ENCODE results near the gene CLMN.
"Not testable (repeated sequence)": the region's sequence is repeated elsewhere in the genome, so short reads cannot be mapped to it uniquely, and the experiment has no call there.

The CLMN gene

DNA sequence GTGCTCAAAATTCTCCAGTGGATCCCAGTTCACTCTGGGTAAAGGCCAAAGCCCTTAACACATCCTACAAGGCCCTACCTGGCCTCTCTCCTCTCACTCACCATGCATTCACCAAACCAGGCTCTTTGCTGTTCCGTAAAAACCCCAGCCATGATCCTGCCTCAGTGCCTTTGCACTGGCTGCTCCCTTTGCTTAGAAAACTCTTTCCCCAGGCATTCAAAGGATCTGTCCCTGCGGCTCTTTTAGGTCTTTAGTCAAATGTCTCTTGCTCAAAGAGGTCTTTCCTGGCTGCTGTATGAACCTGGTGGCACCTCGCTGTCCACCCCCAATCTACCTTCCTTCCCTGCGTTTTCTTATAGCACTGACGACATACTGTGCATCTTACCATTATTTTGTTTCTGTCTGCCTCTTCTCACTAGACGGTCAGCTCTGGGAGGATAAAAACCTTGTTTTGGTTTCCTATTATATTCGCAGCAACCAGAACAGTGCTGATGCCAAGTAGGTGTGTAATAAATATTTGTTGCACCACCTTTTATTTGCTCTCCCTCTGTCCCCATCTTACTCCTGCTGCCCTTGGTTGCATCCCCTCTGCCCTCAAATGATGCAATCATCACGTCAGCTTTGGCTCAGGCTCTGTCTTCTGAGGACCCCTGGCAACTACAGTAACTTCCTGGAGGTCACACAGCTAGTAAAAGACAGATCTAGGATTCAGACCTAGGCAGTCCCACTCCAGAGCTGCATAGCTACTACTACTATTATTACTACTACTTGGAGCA, 138.6 kb downstream of the CLMN start:
- Mint-ChIP-seq H3K36me3 (peaks cover 11 to 22% of the 10 kb centered on the region in 2 donors), H3K9me3 (no peaks in the 10 kb centered on the region), H3K27me3 (peaks cover 0 to 15% of the 10 kb centered on the region in 2 donors), H3K27ac (no peak overlapping the region), H3K4me1 (peaks cover 8 to 10% of the 10 kb centered on the region in 2 donors), H3K4me3 (no peak overlapping the region)
- DNase-seq (no peak), ATAC-seq (replicated peaks) (no peak)

DNA sequence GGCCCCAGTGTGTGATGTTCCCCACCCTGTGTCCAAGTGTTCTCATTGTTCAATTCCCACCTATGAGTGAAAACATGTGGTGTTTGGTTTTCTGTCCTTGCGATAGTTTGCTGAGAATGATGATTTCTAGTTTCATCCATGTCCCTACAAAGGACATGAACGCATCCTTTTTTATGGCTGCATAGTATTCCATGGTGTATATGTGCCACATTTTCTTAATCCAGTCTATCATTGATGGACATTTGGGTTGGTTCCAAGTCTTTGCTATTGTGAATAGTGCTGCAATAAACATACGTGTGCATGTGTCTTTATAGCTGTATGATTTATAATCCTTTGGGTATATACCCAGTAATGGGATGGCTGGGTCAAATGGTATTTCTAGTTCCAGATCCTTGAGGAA, 144.0 kb downstream of the CLMN start:
- H3K4me3 Mint-ChIP-seq; H3K27ac Mint-ChIP-seq; ATAC-seq (replicated peaks); H3K4me1 Mint-ChIP-seq; H3K27me3 Mint-ChIP-seq; H3K9me3 Mint-ChIP-seq; DNase-seq: not testable (repeated sequence)
- H3K36me3 Mint-ChIP-seq: peaks cover 4 to 13% of the 10 kb centered on the region in 2 donors

DNA sequence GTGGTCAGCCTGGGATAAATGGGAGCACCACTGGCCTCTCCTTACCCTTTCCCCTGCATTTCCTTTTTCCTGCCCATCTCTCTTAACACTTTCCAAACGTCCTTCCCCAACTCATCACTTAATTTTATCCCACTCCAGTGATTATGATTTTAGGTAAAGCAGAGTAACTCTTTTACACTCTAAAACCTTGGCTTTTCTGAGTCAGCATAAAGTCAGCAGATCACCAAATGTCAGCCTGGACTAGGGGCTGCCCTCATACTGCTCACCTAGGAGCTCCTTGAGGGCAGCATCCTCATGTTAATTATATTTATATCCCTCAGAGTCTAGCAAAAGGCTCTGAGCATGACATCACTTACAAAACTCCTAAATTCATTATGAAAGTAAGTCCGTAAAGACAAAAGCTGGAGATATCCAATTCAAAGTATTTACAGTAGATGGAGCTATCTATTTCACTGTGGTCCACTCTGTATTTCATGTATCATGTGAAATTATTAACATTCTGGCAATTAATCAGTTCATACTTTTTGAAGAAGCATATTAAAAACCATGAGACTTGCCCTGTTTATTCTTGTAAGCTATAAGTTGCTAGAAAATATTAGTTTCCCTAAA, 145.4 kb downstream of the CLMN start:
- DNase-seq: no peak
- Mint-ChIP-seq H3K4me1 (peaks cover 4 to 7% of the 10 kb centered on the region in 2 donors), H3K36me3 (peaks cover under 1 to 4% of the 10 kb centered on the region in 2 donors), H3K9me3 (no peaks in the 10 kb centered on the region), H3K4me3 (no peak overlapping the region), H3K27ac (no peak overlapping the region), H3K27me3 (no peaks in the 10 kb centered on the region)
- no peak for ATAC-seq (replicated peaks)

DNA sequence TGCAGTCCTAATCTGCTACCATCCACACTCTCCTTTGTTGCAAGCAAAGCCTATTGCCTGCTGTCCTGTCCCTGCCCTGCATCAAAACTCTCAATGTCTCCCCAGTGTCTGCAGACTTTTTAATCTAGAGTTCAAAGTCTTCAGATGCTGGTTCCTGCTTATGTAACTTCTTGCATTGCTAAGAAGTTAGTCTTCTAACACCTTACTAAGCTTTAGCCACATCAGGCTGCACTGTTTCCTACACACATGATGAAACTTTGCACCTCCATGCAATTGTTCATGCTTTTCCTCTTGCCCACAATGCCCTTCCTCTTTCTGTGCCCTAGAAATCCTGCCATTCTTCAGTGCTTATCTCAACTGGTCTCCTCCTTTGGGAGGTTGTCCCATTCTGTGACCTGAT, 146.2 kb downstream of the CLMN start:
- no peak overlapping the region for H3K27ac Mint-ChIP-seq
- H3K4me3 Mint-ChIP-seq: no peak overlapping the region
- DNase-seq (no peak), ATAC-seq (replicated peaks) (no peak)
- H3K36me3 Mint-ChIP-seq: no peaks in the 10 kb centered on the region
- peaks cover 4 to 7% of the 10 kb centered on the region in 2 donors for H3K4me1 Mint-ChIP-seq
- H3K9me3 Mint-ChIP-seq: no peaks in the 10 kb centered on the region
- H3K27me3 Mint-ChIP-seq: no peaks in the 10 kb centered on the region

DNA sequence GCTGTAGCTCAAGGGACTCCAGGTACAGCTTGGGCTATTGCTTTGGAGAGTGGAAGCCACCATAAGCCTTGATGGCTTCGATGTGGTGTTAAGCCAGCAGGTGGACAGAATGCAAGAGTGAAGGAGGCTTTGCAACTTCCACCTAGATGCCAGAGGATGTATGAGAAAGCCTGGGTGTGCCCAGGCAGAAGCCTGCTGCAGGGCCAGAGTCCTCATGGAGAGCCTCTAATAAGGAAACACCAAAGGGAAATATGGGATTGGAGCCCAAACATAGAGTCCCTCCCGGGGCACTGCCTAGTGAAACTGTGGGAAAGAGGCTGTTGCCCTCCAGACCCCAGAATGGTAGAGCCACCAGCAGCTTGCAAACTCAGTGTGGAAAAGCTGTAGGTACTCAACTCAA, 152.5 kb downstream of the CLMN start:
- Mint-ChIP-seq H3K27me3 (no peaks in the 10 kb centered on the region), H3K27ac (no peak overlapping the region), H3K4me1 (peaks cover 8 to 14% of the 10 kb centered on the region in 2 donors), H3K36me3 (peaks cover 3 to 20% of the 10 kb centered on the region in 2 donors), H3K9me3 (peaks cover 13% of the 10 kb centered on the region in 2 donors), H3K4me3 (no peak overlapping the region)
- ATAC-seq (replicated peaks) (no peak), DNase-seq (no peak)

DNA sequence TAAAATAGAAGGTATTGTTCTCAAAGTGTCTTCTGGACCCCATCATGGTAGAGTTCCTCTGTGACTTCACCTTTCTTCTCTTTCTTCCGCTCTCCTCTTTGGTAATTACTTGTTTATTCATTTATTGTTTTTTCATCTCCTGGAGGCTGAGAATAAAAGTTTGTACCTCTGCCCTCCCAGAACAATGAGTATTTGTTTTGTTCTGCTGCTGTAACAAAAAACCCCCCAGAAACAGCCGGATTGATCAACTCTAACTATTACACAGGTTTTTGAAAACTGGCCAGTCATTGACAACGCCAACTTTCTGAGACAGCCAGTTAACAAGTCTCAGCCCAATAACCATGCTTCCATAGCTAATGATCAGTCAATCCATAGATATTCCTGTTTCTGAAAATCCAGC, 154.2 kb downstream of the CLMN start:
- Mint-ChIP-seq H3K4me1 (peaks cover 12 to 14% of the 10 kb centered on the region in 2 donors), H3K27me3 (no peaks in the 10 kb centered on the region), H3K9me3 (peaks cover 13% of the 10 kb centered on the region in 2 donors), H3K27ac (no peak overlapping the region), H3K4me3 (no peak overlapping the region), H3K36me3 (peaks cover 5 to 24% of the 10 kb centered on the region in 2 donors)
- DNase-seq (no peak), ATAC-seq (replicated peaks) (no peak)

DNA sequence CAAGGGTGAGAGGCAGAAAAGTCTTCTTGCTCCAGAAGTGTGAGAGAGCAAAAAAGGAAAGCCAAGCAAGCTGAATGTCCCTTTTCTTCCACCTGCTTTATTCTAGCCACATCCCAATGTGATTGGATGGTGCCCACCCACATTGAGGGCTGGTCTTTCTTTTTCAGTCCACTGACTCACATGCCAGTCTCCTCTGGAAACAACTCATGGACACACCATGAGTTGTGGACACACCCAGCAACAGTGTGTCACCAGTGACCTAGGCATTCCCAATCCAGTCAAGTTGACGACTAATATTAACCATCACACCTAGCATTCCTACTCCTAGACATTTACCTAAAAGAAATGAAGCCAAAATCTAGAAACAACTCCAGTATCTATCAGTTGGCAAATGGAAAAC, 155.2 kb downstream of the CLMN start:
- H3K4me1 Mint-ChIP-seq: peaks cover 12 to 14% of the 10 kb centered on the region in 2 donors
- H3K27me3 Mint-ChIP-seq: no peaks in the 10 kb centered on the region
- H3K9me3 Mint-ChIP-seq: peaks cover 13% of the 10 kb centered on the region in 2 donors
- DNase-seq (no peak), ATAC-seq (replicated peaks) (no peak)
- no peak overlapping the region for H3K27ac Mint-ChIP-seq
- no peak overlapping the region for H3K4me3 Mint-ChIP-seq
- peaks cover 5 to 24% of the 10 kb centered on the region in 2 donors for H3K36me3 Mint-ChIP-seq

DNA sequence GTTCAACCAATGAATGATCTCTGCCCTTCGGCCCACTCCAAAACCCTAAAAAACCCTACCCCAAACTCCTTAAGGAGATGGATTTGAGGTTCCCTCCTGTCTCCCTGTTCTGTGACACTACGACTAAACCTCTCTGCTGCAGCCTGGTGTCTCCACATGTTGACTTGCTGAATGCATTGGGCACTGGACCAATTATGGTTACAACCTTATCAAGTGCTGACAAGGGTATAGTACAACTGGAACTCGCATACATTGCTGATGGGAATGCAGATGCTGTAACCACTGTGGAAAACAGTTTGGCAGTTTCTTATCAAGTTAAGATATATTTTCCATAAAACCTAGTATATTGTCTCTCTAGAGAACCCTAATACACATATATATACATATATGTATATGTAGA, 156.0 kb downstream of the CLMN start:
- Mint-ChIP-seq H3K36me3 (peaks cover 5 to 24% of the 10 kb centered on the region in 2 donors), H3K27ac (no peak overlapping the region)
- no peak for ATAC-seq (replicated peaks)

DNA sequence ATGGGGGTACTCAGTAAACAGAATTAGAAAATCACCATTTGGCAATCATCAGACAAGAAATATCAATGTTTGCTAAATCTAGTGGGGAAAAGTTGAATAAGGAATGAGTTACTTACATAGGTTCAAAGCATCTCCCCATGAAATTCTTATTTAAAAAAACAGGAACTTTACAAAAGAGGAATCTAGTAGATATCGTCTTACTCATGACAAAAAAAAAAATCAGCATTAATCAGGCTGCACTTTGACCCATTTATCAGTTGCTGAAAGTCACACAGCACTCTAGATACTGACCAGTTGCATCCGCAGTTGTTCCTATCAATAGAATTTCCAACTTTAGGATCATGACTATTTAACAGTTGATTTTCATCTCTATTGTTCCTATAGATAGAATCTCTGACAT, 156.6 kb downstream of the CLMN start:
- peaks cover 12 to 22% of the 10 kb centered on the region in 2 donors for H3K4me1 Mint-ChIP-seq
- ATAC-seq (replicated peaks) (no peak), DNase-seq (no peak)
- peaks cover 12 to 13% of the 10 kb centered on the region in 2 donors for H3K9me3 Mint-ChIP-seq
- H3K27me3 Mint-ChIP-seq: no peaks in the 10 kb centered on the region
- H3K4me3 Mint-ChIP-seq: no peak overlapping the region
- H3K36me3 Mint-ChIP-seq: peaks cover 5 to 23% of the 10 kb centered on the region in 2 donors
- H3K27ac Mint-ChIP-seq: no peak overlapping the region

More for the DNA sequence above, 156.0 kb downstream of the CLMN start:
- Mint-ChIP-seq H3K9me3 (peaks cover 13% of the 10 kb centered on the region in 2 donors), H3K4me1 (peaks cover 12 to 18% of the 10 kb centered on the region in 2 donors), H3K4me3 (no peak overlapping the region), H3K27me3 (no peaks in the 10 kb centered on the region)
- DNase-seq: no peak

DNA sequence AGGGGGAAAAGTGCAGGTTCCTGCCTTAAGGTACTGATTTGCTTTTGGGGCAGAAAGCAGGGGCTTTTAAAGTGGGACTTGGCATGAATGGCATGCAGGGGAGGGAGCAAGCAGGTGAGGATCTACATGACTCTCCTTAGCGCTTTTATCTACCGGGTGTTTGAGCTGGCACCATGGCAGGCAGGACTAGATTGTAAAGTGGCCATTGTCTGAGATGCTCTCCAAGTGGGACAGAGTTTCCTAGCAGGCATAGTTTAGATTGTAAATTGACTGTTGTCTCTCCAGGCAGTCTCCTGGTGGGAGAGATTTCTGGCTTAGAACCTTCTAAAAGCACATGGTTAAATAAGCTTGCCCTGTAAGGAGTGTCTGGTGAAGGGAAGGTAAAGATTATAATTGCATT, 157.1 kb downstream of the CLMN start:
- Mint-ChIP-seq H3K9me3 (peaks cover 11 to 13% of the 10 kb centered on the region in 2 donors), H3K27ac (no peak overlapping the region), H3K4me3 (no peak overlapping the region), H3K36me3 (peaks cover 6 to 18% of the 10 kb centered on the region in 2 donors), H3K27me3 (no peaks in the 10 kb centered on the region), H3K4me1 (peaks cover 15 to 26% of the 10 kb centered on the region in 2 donors)
- ATAC-seq (replicated peaks) (no peak), DNase-seq (no peak)

DNA sequence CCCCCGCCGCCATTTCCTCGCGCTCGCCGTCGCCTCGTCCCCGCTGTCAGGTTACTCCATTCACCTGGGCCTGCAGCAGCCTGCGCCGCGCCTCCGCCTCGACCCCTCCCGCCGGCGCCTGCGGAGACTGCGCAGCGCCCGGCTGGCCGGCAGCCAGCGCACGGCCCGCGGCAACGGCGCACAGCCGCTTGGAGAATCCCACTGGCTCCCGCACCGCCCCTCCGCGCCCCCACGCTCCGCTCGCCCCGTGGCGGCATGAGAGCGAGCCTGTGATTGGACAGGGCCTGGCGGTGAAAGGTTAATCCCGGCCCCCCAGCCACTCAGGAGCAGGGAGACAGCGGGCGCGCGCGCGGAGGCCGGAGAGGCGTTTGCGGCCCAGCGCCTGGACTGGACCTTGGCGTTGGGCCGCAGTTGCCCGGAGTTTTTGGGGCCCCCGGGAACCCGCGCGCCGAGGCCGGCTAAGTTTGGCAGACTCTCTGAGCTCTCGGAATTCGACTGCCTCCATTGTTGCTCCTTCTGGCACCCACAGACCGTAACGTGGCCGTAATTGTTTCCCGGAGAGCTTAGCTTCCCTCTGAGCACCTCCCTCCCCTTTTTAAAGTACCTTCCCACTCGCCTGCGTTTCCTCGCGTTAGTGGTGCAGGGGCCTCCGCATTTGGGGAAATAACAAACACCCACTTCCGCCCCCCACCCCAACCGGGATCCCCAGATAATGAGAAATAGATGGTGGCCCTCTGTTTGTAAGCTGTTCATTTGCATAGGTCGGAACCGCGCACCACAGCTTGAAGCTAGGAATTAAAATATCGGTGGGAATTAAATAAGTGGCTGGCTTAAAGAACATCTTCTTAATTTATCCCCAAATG, 162.2 kb downstream of the CLMN start, which contains the start of gene DICER1:
Gene DICER1, minus strand, starts transcription at position 203 of the 863 bp plus-strand sequence. CDS start 24,071 bp downstream, outside the sequence.
- H3K27me3 Mint-ChIP-seq: no peaks in the 10 kb centered on the region
- H3K27ac Mint-ChIP-seq: peak within 1 kb of the TSS; percentile 100
- peaks cover 25 to 41% of the 10 kb centered on the region in 2 donors for H3K4me1 Mint-ChIP-seq
- DNase-seq (peak; percentile 94), ATAC-seq (replicated peaks) (peak; percentile 86 to 88)
- no peaks in the 10 kb centered on the region for H3K9me3 Mint-ChIP-seq
- H3K4me3 Mint-ChIP-seq: peak within 1 kb of the TSS; percentile 97 to 98
- peaks cover 3 to 17% of the 10 kb centered on the region in 2 donors for H3K36me3 Mint-ChIP-seq

DNA sequence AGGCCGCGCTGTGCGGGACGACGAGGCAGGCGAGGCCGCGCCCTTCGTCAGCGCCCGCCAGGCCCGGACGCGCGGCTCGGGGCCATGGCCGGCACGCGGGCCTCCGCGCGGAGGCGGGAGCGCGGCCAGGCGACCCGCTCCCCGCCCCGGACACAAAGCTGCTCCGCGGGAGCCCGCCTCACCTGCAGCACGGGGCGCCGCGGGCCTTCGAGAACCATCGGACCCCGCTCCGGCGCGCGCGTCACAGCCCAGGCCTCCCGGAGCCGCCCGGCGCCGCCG, 162.7 kb downstream of the CLMN start:
- Mint-ChIP-seq H3K27me3 (no peaks in the 10 kb centered on the region), H3K9me3 (no peaks in the 10 kb centered on the region), H3K27ac (peak overlapping the region; percentile 100), H3K4me3 (peak overlapping the region; percentile 97 to 98), H3K4me1 (peaks cover 26 to 44% of the 10 kb centered on the region in 2 donors), H3K36me3 (peaks cover 3 to 17% of the 10 kb centered on the region in 2 donors)
- DNase-seq: no peak
- ATAC-seq (replicated peaks): peak; percentile 33

DNA sequence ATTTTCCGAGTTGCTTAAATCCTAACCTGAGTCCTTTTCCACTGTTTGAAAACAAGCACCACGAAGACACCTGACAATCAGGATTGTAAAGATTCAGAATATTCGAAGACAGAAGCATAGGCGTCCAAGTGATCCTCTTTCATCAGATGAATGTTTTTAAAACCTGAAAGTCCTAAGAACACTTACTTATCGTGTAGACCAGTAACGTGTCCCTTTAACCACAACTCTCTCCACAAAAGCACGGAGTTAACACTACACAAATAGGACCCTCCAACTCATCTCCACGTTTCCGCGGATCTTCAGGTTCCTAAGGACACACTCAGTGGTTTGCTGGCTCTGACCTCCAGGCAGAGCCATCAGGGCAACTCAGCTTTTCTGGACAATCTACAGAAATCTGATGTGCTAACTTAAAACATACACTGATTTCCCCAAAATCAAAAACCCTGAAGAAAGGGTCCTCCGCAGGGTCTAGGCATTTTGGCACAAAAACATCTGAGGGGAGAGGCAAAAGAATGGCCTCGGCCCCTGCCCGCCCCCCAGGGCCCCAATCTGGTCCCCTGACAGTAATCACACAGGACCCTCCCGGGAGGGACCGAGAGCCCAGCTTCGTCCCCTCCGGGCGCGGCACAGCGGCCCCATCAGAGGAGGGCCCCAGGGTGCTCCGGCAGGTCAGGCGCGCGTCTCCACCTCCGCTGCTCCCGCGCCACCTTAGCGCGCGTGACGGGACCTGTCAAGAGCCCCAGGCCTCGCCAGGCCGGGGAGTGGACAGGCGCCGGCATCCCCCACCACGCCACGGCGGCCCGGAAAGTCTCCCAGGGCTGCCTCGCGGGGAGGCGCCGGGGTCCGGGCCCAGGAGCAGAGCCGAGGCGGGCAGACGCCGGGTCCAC, 163.3 kb downstream of the CLMN start:
- ATAC-seq (replicated peaks): peak; percentile 37 to 45
- no peaks in the 10 kb centered on the region for H3K9me3 Mint-ChIP-seq
- H3K27ac Mint-ChIP-seq: peak overlapping the region; percentile 77
- H3K4me1 Mint-ChIP-seq: peaks cover 27 to 49% of the 10 kb centered on the region in 2 donors
- peaks cover 3 to 19% of the 10 kb centered on the region in 2 donors for H3K36me3 Mint-ChIP-seq
- no peaks in the 10 kb centered on the region for H3K27me3 Mint-ChIP-seq
- peak overlapping the region; percentile 86 to 89 for H3K4me3 Mint-ChIP-seq
- DNase-seq: peak; percentile 37
